Muscle of back (tissue), 10 donors: ENCODE data around the gene TCP10L. TPM values are rescaled to one million over a fixed set of nuclear protein-coding genes. Genes with fewer than 3 reads are reported as not detected.

ENCODE experiments used
- polyA plus RNA-seq, 10 donors: library from polyadenylated mRNA; unstranded; fragments of 120-200 nt; gene quantifications; one replicate each; pipeline ENCODE4 v1.2.1, GENCODE V29; 2013; ENCODE audit not compliant: insufficient read length in 10 of 10

The TCP10L gene
- polyA plus RNA-seq, 10 donors = 0.18 to 2.0 (median 1.1) TPM

Other genes with a start within 250 kb of the TCP10L start
- gene URB1, start 192.5 kb downstream of the TCP10L start, polyA plus RNA-seq = 10 to 100 TPM; 10.7 to 15.5 (median 13.2) TPM
- 1 to 10 TPM; 1.8 to 3.4 (median 2.9) TPM for gene EVA1C, start 172.8 kb downstream of the TCP10L start, polyA plus RNA-seq
- 10 to 100 TPM; 22.0 to 34.5 (median 28.6) TPM for gene CFAP298, start 26.9 kb upstream of the TCP10L start, polyA plus RNA-seq
- gene SYNJ1, start 142.5 kb upstream of the TCP10L start, polyA plus RNA-seq = 1 to 10 TPM; 4.2 to 9.8 (median 6.6) TPM
- 10 to 100 TPM; 26.6 to 52.2 (median 35.7) TPM for gene PAXBP1, start 186.2 kb upstream of the TCP10L start, polyA plus RNA-seq